GM21423 (cell line): Measurements from ENCODE around the gene CTDP1.
"Not testable (repeated sequence)": the region's sequence is repeated elsewhere in the genome, so short reads cannot be mapped to it uniquely, and the experiment has no call there.

Source experiments
- ATAC-seq: cut with Tn5 transposase; IDR thresholded peaks from one replicate; pipeline ENCODE4 v1.9.1; 2021; ENCODE audit warnings: mild to moderate bottlenecking, moderate library complexity; ENCODE audit not compliant: unreplicated experiment

CTDP1 gene

GRCh38 chr18:79718878-79719477 lies 39.4 kb downstream of the CTDP1 start:
- no peak for ATAC-seq

- not testable (repeated sequence) for ATAC-seq
These were observed 40.1 kb downstream of the CTDP1 start for GRCh38 chr18:79719478-79720358.

GRCh38 chr18:79720359-79720733 lies 40.7 kb downstream of the CTDP1 start:
- no peak for ATAC-seq

- ATAC-seq: no peak
These were observed 43.4 kb downstream of the CTDP1 start for GRCh38 chr18:79723036-79723435.

- no peak for ATAC-seq
These were observed 44.0 kb downstream of the CTDP1 start for GRCh38 chr18:79723628-79724027.

- no peak for ATAC-seq
These were observed 44.9 kb downstream of the CTDP1 start for GRCh38 chr18:79724299-79725080.

GRCh38 chr18:79725486-79725885 lies 45.9 kb downstream of the CTDP1 start:
- ATAC-seq: no peak

- no peak for ATAC-seq
These were observed 47.1 kb downstream of the CTDP1 start for GRCh38 chr18:79726721-79727120.

GRCh38 chr18:79727211-79727610 lies 47.6 kb downstream of the CTDP1 start:
- ATAC-seq: no peak

GRCh38 chr18:79728931-79729586 lies 49.5 kb downstream of the CTDP1 start:
- ATAC-seq: no peak

- ATAC-seq: no peak
These were observed 50.0 kb downstream of the CTDP1 start for GRCh38 chr18:79729611-79730010.

GRCh38 chr18:79730804-79731203 lies 51.2 kb downstream of the CTDP1 start:
- ATAC-seq: no peak

- not testable (repeated sequence) for ATAC-seq
These were observed 52.5 kb downstream of the CTDP1 start for GRCh38 chr18:79731881-79732720.

GRCh38 chr18:79732721-79733025 lies 53.1 kb downstream of the CTDP1 start:
- ATAC-seq: no peak

GRCh38 chr18:79733135-79733701 lies 53.6 kb downstream of the CTDP1 start:
- no peak for ATAC-seq

GRCh38 chr18:79733986-79734770 lies 54.6 kb downstream of the CTDP1 start:
- no peak for ATAC-seq

- ATAC-seq: no peak
These were observed 55.7 kb downstream of the CTDP1 start for GRCh38 chr18:79735071-79735980.

GRCh38 chr18:79736230-79736629 lies 56.6 kb downstream of the CTDP1 start:
- ATAC-seq: no peak
